GM23338 (cell line): ENCODE data around the gene CBR1. TPM values are rescaled to one million over a fixed set of nuclear protein-coding genes. Genes with fewer than 3 reads are reported as not detected.

Source experiments
- ATAC-seq: fragments of 200-7000 bp; cut with Tn5 transposase; 3 replicates; pipeline ENCODE4 v1.9.1; 2020
- DNase-seq: peaks from one replicate; pipeline ENCODE4 v3.0.0-alpha.2; 2015; ENCODE audit warnings: low spot score
- H2AFZ ChIP-seq: fragments of 200-600 bp; sonication (generic); 2 replicates; pipeline ENCODE4 v1.8.0; 2016; ENCODE audit warnings: antibody characterized with exemption, mild to moderate bottlenecking, moderate library complexity
- H3F3A ChIP-seq: fragments of 200-600 bp; sonication (generic); replicated peaks from 2 replicates; pipeline ENCODE4 v1.8.0; 2017; ENCODE audit warnings: antibody characterized with exemption, mixed run types, low read depth
- H3K27ac ChIP-seq: fragments of 200-600 bp; sonication (generic); 2 replicates; pipeline ENCODE4 v1.6.1; 2016; ENCODE audit warnings: low read depth
- H3K27me3 ChIP-seq: fragments of 200-600 bp; sonication (generic); 2 replicates; pipeline ENCODE4 v1.8.0; 2016; ENCODE audit warnings: mild to moderate bottlenecking, mixed run types, moderate library complexity; ENCODE audit not compliant: insufficient read depth
- H3K36me3 ChIP-seq: fragments of 200-600 bp; sonication (generic); 2 replicates; pipeline ENCODE4 v1.8.0; 2016; ENCODE audit warnings: mild to moderate bottlenecking; ENCODE audit not compliant: insufficient read depth
- H3K4me1 ChIP-seq: fragments of 200-600 bp; sonication (generic); 2 replicates; pipeline ENCODE4 v1.8.0; 2016; ENCODE audit warnings: mild to moderate bottlenecking, moderate library complexity; ENCODE audit not compliant: insufficient read depth
- H3K4me2 ChIP-seq: fragments of 200-600 bp; sonication (generic); 2 replicates; pipeline ENCODE4 v1.7.1; 2017; ENCODE audit warnings: mixed run types
- H3K4me3 ChIP-seq: fragments of 200-600 bp; sonication (generic); 2 replicates; pipeline ENCODE4 v1.6.1; 2016; ENCODE audit warnings: mixed run types
- H3K79me2 ChIP-seq: fragments of 200-600 bp; sonication (generic); replicated peaks from 2 replicates; pipeline ENCODE4 v1.8.0; 2017; ENCODE audit warnings: mild to moderate bottlenecking; ENCODE audit not compliant: insufficient read depth
- H3K9me2 ChIP-seq: fragments of 200-600 bp; sonication (generic); 2 replicates; pipeline ENCODE4 v1.8.0; 2017; ENCODE audit not compliant: insufficient read depth
- H4K20me1 ChIP-seq: fragments of 200-600 bp; sonication (generic); replicated peaks from 2 replicates; pipeline ENCODE4 v1.8.0; 2017; ENCODE audit warnings: mild to moderate bottlenecking; ENCODE audit not compliant: insufficient read depth
- H3K27ac Mint-ChIP-seq: 2 replicates; pipeline ENCODE4 v1.8.0; 2020; ENCODE audit warnings: inconsistent platforms, mild to moderate bottlenecking, moderate library complexity, mixed read lengths
- H3K27me3 Mint-ChIP-seq: 3 replicates; pipeline ENCODE4 v1.8.0; 2022; ENCODE audit warnings: low read depth, mild to moderate bottlenecking, moderate library complexity, mixed read lengths, inconsistent platforms; ENCODE audit not compliant: insufficient read depth, poor library complexity
- H3K36me3 Mint-ChIP-seq: 3 replicates; pipeline ENCODE4 v1.8.0; 2021; ENCODE audit warnings: low read depth, mild to moderate bottlenecking, inconsistent platforms, moderate library complexity, mixed read lengths
- H3K4me1 Mint-ChIP-seq: 3 replicates; pipeline ENCODE4 v1.8.0; 2020; ENCODE audit warnings: mild to moderate bottlenecking, inconsistent platforms, mixed read lengths
- H3K4me3 Mint-ChIP-seq: 3 replicates; pipeline ENCODE4 v1.8.0; 2021; ENCODE audit warnings: moderate library complexity, mild to moderate bottlenecking, inconsistent platforms, mixed read lengths
- H3K9me3 Mint-ChIP-seq: 3 replicates; pipeline ENCODE4 v1.8.0; 2020; ENCODE audit warnings: moderate library complexity, mild to moderate bottlenecking, inconsistent platforms, mixed read lengths
- CREB1 ChIP-seq: fragments of 250-450 bp; sonication (Bioruptor Pico); IDR thresholded peaks from 2 replicates; pipeline ENCODE4 v1.5.0; 2020; ENCODE audit warnings: low read depth, mild to moderate bottlenecking, moderate library complexity
- CTCF ChIP-seq, 2 experiments: fragments of 200-600 bp in 1 of 2; sonication (generic) in 1 of 2; conservative IDR thresholded peaks; 2 replicates each; pipeline versions ENCODE4 v1.5.1 to v1.6.1; 2016 to 2017; ENCODE audit warnings: antibody characterized with exemption in 2 of 2, low read depth in 2 of 2, mild to moderate bottlenecking in 2 of 2, moderate library complexity in 1 of 2
- ETS1 ChIP-seq: IDR thresholded peaks from 2 replicates; pipeline ENCODE4 v1.6.1; 2016; ENCODE audit warnings: antibody characterized with exemption
- EZH2 ChIP-seq: fragments of 200-600 bp; sonication (generic); IDR thresholded peaks from one replicate; pipeline ENCODE4 v1.8.0; 2017; ENCODE audit warnings: antibody characterized with exemption, mild to moderate bottlenecking, low read depth; ENCODE audit not compliant: unreplicated experiment
- EZH2phosphoT487 ChIP-seq: fragments of 200-600 bp; sonication (generic); IDR thresholded peaks from one replicate; pipeline ENCODE4 v1.8.1; 2018; ENCODE audit warnings: antibody characterized with exemption; ENCODE audit not compliant: unreplicated experiment
- JUNB ChIP-seq: IDR thresholded peaks from one replicate; pipeline ENCODE4 v1.6.1; 2016; ENCODE audit warnings: antibody characterized with exemption; ENCODE audit not compliant: unreplicated experiment
- NANOG ChIP-seq: IDR thresholded peaks from 2 replicates; pipeline ENCODE4 v1.6.1; 2016; ENCODE audit warnings: antibody characterized with exemption, borderline replicate concordance
- POLR2AphosphoS5 ChIP-seq: IDR thresholded peaks from 2 replicates; pipeline ENCODE4 v1.6.1; 2016; ENCODE audit warnings: antibody characterized with exemption, low read depth
- STAT1 ChIP-seq: IDR thresholded peaks from one replicate; pipeline ENCODE4 v1.6.1; 2016; ENCODE audit warnings: antibody characterized with exemption; ENCODE audit not compliant: unreplicated experiment
- ZNF114 ChIP-seq: fragments of 250-450 bp; sonication (Bioruptor Pico); IDR thresholded peaks from 2 replicates; pipeline ENCODE4 v1.5.0; 2020; ENCODE audit warnings: mild to moderate bottlenecking, moderate library complexity
- ZNF331 ChIP-seq: fragments of 250-450 bp; sonication (Bioruptor Pico); IDR thresholded peaks from 2 replicates; pipeline ENCODE4 v1.5.0; 2020; ENCODE audit warnings: low read depth, mild to moderate bottlenecking, moderate library complexity
- ZNF462 ChIP-seq: fragments of 250-450 bp; sonication (Bioruptor Pico); IDR thresholded peaks from 2 replicates; pipeline ENCODE4 v1.5.0; 2020; ENCODE audit warnings: mild to moderate bottlenecking, moderate library complexity
- polyA plus RNA-seq: library from polyadenylated mRNA; unstranded; fragments of >200 nt; fragmentation: Nextera tagmentation; extraction: Ambion mirVana; gene quantifications from 2 replicates; pipeline ENCODE4 v1.2.1, GENCODE V29; 2016
- total RNA-seq: library from RNA; depleted of rRNA; stranded (reverse); fragments of >200 nt; shearing (Covaris generic); gene quantifications from 2 replicates; pipeline ENCODE4 v1.2.3, GENCODE V29; 2014
- TF ChIP-seq, protein P1 (sequence below): IDR thresholded peaks from one replicate; pipeline ENCODE4 v1.6.1; 2018; ENCODE audit warnings: antibody characterized with exemption; ENCODE audit not compliant: unreplicated experiment

The CBR1 gene
- total and polyA plus RNA-seq, 2 experiments from 2014 or later: 285 to 487 TPM

GRCh38 chr21:36040389-36040788 is 29.4 kb upstream of the CBR1 start:
- peaks cover 4% of the 10 kb centered on the region; the same call in 1 of the 2 replicates for H4K20me1 ChIP-seq
- peak overlapping the region; percentile 63; the same call in 1 of the 2 replicates for H3K27ac ChIP-seq
- H2AFZ ChIP-seq: no peak overlapping the region
- H3K27ac Mint-ChIP-seq: peak overlapping the region; percentile 40; the same call in 1 of the 2 replicates
- TF ChIP-seq ZNF331: no peak
- TF ChIP-seq CTCF (conservative IDR thresholded peaks at IDR 0.05; ENCODE audit: low read depth in 2 of 2): no peak
- no peak for TF ChIP-seq ETS1
- no peak for TF ChIP-seq EZH2
- TF ChIP-seq EZH2phosphoT487: no peak
- no peak for TF ChIP-seq ZNF462 (CRISPR knock-in tag)
- TF ChIP-seq POLR2AphosphoS5: no peak
- no peak for TF ChIP-seq NANOG
- TF ChIP-seq ZNF114 (CRISPR knock-in tag): no peak
- TF ChIP-seq, protein P1, sequence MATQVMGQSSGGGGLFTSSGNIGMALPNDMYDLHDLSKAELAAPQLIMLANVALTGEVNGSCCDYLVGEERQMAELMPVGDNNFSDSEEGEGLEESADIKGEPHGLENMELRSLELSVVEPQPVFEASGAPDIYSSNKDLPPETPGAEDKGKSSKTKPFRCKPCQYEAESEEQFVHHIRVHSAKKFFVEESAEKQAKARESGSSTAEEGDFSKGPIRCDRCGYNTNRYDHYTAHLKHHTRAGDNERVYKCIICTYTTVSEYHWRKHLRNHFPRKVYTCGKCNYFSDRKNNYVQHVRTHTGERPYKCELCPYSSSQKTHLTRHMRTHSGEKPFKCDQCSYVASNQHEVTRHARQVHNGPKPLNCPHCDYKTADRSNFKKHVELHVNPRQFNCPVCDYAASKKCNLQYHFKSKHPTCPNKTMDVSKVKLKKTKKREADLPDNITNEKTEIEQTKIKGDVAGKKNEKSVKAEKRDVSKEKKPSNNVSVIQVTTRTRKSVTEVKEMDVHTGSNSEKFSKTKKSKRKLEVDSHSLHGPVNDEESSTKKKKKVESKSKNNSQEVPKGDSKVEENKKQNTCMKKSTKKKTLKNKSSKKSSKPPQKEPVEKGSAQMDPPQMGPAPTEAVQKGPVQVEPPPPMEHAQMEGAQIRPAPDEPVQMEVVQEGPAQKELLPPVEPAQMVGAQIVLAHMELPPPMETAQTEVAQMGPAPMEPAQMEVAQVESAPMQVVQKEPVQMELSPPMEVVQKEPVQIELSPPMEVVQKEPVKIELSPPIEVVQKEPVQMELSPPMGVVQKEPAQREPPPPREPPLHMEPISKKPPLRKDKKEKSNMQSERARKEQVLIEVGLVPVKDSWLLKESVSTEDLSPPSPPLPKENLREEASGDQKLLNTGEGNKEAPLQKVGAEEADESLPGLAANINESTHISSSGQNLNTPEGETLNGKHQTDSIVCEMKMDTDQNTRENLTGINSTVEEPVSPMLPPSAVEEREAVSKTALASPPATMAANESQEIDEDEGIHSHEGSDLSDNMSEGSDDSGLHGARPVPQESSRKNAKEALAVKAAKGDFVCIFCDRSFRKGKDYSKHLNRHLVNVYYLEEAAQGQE: no peak
- TF ChIP-seq STAT1: no peak
- no peak for TF ChIP-seq JUNB
- TF ChIP-seq CREB1: no peak
- DNase-seq (no peak), ATAC-seq (no peak)
- H3K9me2 ChIP-seq: no peaks in the 10 kb centered on the region
- no peaks in the 10 kb centered on the region for H3K27me3 ChIP-seq
- H3K79me2 ChIP-seq: peaks cover 12% of the 10 kb centered on the region
- peaks cover 17% of the 10 kb centered on the region for H3K4me1 Mint-ChIP-seq
- H3K27me3 Mint-ChIP-seq: peaks cover 3% of the 10 kb centered on the region
- H3K36me3 Mint-ChIP-seq: peaks cover 84% of the 10 kb centered on the region
- no peak overlapping the region for H3K4me3 Mint-ChIP-seq
- H3K9me3 Mint-ChIP-seq: no peaks in the 10 kb centered on the region
- peaks cover 66% of the 10 kb centered on the region for H3K36me3 ChIP-seq
- no peak overlapping the region for H3K4me2 ChIP-seq
- peaks cover 27% of the 10 kb centered on the region for H3F3A ChIP-seq
- H3K4me3 ChIP-seq: no peak overlapping the region
- peaks cover 11% of the 10 kb centered on the region for H3K4me1 ChIP-seq
